HCT116 (cell line): ENCODE measurements around the gene THADA.

Experiments used
- RAD21 ChIP-seq: IDR thresholded peaks from 2 replicates; pipeline ENCODE4 v1.6.1; 2012; ENCODE audit warnings: low read depth, mild to moderate bottlenecking
- ZBTB33 ChIP-seq: IDR thresholded peaks from 2 replicates; pipeline ENCODE4 v1.6.1; 2011; ENCODE audit warnings: mild to moderate bottlenecking, low read length, moderate library complexity; ENCODE audit not compliant: insufficient replicate concordance; ENCODE audit errors: extremely low read depth

GRCh38 chr2:43225788-43226557 is 369.9 kb downstream of the THADA start:
- no peak for TF ChIP-seq ZBTB33
- no peak for TF ChIP-seq RAD21
